Non-pigmented ciliary epithelial cell (primary cell): ENCODE data around the gene CORO6.
"Not testable (repeated sequence)": the region's sequence is repeated elsewhere in the genome, so short reads cannot be mapped to it uniquely, and the experiment has no call there.

ENCODE experiments used
- DNase-seq: peaks from one replicate; pipeline ENCODE4 v3.0.0-alpha.2; 2010; ENCODE audit warnings: low read depth

CORO6 gene

DNA sequence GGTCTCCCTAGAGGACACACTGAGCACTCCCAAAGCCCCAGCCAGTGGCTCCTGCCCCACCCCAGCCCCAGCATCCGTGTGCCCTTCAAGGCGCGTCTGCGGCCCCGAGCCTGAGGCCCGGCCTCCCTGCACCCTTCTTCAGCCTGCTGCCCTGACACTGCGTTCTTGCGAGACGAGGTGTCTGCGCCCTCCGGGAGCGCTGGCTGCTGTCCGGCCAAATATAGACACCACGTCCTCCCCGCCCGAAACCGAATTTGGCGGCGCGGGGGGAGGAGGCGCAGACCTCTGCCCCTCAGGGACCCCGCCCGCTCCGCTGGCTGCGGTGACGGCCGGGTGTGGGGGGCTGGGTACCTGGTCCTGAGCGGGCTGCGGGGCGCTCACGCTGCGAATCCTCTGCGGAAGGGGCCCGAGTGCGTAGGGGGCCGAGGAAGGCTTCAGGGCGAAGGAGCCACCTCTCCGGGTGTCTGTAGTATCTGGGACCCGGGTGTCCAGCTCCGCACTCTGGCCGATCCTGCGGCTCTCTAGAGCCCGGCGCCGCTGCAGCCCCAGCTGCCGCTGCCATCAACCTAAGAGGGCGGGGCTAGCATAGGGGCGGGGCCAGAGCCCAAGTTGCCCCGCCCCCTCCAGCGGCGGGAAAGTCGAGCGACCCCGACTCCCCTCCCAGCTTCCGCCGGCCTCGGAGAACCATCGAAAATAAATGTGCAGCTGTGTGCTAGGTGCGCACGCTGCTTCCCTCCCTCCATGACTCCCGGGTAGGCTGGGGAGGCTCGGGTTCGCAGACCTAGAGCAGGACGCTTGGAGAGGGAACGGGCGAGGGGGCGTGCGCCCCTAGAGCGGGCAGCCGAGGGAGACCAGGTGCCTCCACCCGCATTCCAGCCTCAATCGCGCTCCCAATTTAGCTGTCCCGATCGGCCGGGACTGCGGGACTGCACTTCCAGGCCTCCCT is at the start of gene CORO6:
Gene CORO6, minus strand, starts transcription at position 576 of the 946 bp plus-strand sequence. CDS start 1,491 bp downstream, outside the sequence.
- DNase-seq = no peak

- no peak for DNase-seq
Measured at GRCh38 chr17:29671661-29672060, 48.9 kb upstream of the CORO6 start.

DNA sequence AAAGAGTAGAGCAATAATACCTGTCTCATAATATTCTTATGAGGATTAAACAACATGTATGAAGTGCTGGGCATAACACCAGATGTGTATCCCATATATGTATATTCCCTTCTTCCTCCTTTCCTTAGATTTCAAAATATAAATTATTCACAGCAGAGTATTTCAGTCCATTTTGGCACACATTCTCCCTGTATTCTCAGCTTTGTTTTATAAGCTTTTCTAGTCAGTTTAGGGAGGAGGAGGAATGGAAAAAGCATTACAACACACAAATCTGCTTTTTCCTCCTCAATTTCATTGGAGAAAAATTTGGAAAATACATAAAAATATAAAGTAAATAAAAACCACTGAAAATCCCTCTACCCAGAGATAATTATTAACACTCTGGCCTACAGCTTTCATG is 46.6 kb upstream of the CORO6 start:
- DNase-seq = no peak

DNA sequence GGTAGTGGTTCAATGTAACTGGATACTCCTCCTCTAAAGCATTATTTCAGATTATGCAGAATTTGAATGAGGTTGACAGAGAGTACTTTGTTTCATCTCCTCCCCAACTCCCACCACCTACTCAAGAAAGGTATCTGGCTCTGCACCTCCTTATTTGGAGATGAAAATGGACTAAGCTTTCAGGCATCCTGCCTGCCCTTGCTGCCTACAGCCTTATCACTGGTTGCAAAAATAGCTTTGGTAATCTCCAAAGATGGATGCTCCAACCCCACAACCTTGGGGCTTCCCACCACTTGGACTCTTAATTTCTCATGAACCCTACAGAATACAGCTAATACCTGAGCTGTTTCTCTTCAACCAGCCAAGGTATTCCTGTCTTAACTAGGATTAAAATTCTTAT is 45.3 kb upstream of the CORO6 start:
- no peak for DNase-seq

GRCh38 chr17:29665481-29665810 is 42.7 kb upstream of the CORO6 start:
- DNase-seq = no peak

DNA sequence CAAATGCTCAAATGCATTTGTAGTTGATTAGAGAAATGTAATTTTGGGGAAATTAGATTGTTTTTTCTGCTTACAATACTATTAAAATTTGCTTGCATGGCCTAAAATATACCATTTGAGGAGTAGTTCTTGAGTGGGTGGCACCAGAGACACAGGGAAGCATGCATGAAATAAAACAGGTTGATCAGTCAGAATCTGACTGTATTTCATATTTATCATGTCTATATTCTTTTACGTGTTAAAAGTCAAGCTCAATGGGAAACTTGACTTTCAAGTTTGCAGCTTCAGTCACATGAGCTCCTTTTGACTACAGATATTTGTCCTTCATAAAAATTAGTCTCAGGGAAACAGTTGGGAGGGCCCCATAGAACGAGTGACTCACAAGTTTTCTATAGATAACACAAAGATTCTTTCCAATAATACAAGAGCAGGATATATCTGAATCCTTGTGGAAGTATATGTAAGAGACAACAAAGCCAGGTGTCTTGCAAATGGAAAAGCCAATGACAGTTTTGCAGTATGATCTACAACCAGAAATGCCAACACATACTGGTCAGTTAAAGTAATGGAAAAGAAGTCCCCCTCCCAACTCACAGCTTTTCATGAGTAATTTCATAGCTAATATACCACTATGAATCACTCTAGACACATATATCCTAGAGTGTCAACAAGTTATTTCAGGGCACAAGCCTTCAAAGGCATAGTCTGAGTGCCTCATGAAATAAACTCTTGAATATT is 42.2 kb upstream of the CORO6 start:
- no peak for DNase-seq

GRCh38 chr17:29663155-29663554 is 40.4 kb upstream of the CORO6 start:
- no peak for DNase-seq

- no peak for DNase-seq
Measured at GRCh38 chr17:29661213-29661612, 38.5 kb upstream of the CORO6 start.

GRCh38 chr17:29659155-29659554 is 36.4 kb upstream of the CORO6 start:
- no peak for DNase-seq

DNA sequence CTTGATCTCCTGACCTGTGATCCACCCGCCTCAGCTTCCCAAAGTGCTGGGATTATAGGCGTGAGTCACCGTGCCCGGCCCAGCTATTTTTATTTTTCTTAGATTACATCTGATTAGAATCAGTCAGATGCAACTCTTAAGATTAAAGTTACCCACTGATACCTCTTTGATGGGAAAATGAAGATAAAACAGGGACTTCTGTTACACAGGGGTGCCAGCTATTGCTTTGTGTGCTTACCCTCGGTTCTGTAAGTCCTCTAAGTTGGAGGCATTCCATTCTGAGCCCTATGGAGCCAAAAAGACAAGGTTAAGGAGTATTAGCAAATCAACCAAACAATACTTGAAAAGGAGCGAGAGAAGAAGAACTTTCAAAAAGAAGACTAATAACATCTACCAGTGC is 32.6 kb upstream of the CORO6 start:
- no peak for DNase-seq

DNA sequence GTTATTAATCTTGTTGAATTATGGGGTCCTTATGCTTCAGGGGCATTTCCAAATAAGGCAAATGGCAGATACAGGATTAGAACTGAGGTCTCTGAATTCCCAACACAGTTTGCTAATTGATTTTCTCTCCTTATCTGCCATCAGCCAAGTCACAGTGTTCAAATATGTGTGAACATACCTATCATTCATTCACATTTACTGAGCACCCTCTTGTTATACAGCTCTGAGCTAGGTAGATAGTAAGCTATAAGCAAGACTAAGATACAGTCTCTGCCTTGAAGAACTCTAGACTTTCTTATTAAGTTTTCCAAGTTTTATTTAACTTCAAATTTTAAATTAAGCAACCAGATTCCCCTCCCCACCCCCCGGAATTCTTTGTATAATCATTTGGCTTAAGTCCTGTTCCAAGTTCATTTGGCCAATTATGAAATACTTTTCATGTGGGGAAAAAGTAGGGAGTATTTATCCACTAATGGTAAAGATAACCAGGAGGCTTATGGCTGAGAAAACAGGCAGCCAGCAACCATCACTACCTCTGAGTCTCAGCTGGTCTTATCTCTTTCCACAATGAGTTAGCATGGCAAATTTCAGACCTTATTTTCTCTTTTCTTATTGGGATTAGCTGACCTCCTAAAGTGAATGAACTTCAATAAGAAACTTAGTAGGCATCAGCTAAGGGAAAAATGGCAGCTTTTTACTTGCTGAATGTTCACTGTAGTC is 31.4 kb upstream of the CORO6 start:
- DNase-seq = no peak

- DNase-seq = no peak
Measured at GRCh38 chr17:29652976-29653375, 30.3 kb upstream of the CORO6 start.

DNA sequence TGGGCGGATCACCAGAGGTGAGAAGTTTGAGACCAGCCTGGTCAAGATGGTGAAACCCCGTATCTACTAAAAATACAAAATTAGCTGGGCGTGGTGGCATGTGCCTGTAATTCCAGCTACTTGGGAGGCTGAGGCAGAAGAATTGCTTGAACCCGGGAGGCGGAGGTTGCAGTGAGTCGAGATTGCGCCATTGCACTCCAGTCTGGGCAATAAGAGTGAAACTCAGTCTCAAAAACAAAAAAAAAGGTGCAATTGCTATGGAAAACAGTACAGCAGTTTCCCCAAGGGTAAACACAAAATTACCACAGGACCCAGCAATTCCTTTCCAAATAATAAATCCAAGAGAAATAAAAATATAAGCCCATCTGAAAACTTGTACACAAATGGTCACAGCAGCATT is 29.2 kb upstream of the CORO6 start:
- not testable (repeated sequence) for DNase-seq

DNA sequence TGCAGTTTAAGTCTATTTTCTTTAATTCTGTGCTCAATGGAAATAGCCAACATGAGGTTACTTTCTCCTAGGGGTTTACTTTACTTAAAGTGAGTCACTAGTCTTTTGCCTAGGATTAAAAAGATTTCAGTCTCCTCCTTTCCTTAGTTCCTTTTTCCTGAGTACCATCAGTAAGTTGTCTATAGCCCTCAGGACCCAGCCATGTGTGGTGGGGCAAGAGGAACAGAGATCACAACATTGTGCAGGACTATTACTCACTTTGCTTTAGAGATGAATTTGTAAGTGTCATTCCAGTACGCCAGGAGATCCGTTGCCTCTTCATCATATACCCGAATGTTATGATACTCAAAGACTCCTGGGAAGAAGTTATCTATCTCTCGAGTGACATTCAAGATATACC is 27.7 kb upstream of the CORO6 start:
- DNase-seq = no peak

DNA sequence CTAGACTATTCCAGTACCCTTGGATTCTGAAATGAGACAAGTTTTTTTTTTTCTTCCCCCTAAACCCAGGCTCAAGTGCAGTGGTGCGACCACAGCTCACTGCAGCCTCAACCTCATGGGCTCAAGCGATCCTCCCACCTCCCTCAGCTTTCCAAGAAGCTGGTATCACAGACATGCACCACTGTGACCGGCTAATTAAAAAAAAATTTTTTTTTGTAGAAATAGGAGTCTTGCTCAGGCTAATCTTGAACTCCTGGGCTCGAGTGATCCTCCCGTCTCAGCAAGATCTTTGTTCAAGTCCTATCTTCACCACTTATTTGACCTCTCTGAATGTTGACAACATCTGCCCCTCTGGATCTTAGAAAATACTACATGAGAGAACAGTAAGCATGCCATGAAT is 26.6 kb upstream of the CORO6 start:
- no peak for DNase-seq

DNA sequence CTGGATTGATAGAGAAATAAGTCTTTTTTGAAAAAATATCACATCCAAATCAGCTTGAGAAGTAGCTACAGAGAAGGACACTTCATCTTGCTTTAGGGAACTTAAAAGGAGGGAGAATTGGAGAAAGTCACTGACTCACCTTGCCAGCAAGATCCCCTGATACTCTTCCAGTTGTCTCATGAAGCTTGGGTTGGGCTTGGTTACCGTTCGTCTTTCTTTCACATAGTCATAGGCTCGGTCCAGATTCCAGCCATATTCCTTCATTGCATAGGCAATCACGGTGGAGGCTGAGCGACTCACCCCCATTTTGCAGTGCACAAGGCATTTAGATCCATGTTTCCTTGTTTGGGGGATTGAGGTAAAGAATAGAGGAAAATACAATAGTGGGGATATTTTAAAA is 25.3 kb upstream of the CORO6 start:
- DNase-seq = no peak

GRCh38 chr17:29645515-29646051 is 22.9 kb upstream of the CORO6 start:
- no peak for DNase-seq

- DNase-seq = no peak
Measured at GRCh38 chr17:29643817-29644160, 21.1 kb upstream of the CORO6 start.

DNA sequence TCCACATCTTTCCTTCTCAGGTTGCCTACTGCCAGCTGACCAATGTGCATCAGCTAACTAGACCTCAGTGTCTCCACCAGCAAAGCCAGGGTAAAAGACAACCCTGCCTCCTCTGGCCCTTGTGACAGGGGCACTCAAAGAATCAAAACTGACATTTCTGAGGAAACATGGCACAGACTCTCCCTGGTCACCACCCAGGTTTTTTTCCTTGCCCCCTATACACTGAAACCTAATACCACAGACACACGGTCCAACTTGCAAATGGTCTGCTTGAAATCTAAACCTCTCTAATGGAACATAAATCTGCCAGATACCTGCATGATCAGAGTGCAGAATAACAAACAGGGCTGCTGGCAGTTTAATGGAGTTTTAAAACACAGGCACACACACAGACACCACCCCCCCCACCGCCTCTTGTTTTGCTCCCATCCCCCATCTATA is 19.5 kb upstream of the CORO6 start:
- no peak for DNase-seq

- no peak for DNase-seq
Measured at GRCh38 chr17:29640981-29641642, 18.4 kb upstream of the CORO6 start.

GRCh38 chr17:29640413-29640812 is 17.7 kb upstream of the CORO6 start:
- no peak for DNase-seq

DNA sequence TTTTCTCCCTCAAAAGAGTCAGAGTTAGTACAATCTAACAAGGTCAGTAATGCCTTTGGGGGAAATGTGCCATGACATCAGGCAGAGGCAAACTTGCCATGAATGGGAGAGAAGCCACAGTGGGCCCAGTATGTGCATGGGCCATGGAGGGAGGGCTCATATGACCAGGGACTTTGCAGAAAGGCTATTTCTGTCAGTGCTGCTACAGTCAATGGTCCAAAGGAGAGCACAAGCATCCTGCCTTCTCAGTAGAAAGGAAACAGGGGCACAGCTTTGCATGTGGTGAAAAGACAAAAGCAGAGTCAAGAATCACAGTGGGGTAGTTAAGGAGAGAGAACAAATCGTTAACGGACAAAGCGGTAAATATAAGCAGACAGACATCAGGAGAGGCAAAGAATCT is 11.2 kb upstream of the CORO6 start:
- DNase-seq = no peak
